Stomach (tissue), 4 donors: ENCODE measurements around the gene GNG14.

Experiments used
- POLR2A ChIP-seq, 4 donors: fragments of 450-650 bp; IDR thresholded peaks; one replicate each; pipeline ENCODE4 v1.6.1; 2016; ENCODE audit warnings: antibody characterized with exemption in 4 of 4, control low read depth in 2 of 4, mild to moderate bottlenecking in 1 of 4, moderate library complexity in 1 of 4
- POLR2AphosphoS5 ChIP-seq, 3 donors: sonication (generic); formaldehyde crosslinking; IDR thresholded peaks; one replicate each; pipeline ENCODE4 v1.6.1; 2016; ENCODE audit warnings: antibody characterized with exemption in 3 of 3
- TF ChIP-seq, protein P1 (sequence below), 7 experiments: fragments of 450-650 bp in 4 of 7; fragments of 200-600 bp in 3 of 7; sonication (generic) in 3 of 7; IDR thresholded peaks; one replicate each; pipeline ENCODE4 v1.5.1; 2016 to 2019; ENCODE audit warnings: antibody characterized with exemption in 7 of 7, control low read depth in 2 of 7, mild to moderate bottlenecking in 1 of 7

DNA sequence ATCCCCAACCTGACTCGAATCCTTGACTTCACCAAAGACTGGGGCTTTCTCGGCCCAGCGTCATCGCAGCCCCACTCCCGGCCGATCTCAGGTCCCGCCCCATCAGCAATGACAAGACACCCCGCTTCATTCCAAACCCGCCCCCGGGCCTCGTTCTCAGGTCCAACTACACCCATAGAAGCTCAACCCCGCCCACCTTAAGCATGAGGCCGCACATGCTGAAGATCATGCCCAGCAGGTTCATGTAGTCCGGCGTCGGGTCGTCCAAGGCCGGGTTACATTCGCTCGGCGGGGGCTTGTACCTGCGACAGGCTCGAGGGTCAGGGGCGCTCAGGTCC is 18.9 kb upstream of the GNG14 start:
- TF ChIP-seq, protein P1, sequence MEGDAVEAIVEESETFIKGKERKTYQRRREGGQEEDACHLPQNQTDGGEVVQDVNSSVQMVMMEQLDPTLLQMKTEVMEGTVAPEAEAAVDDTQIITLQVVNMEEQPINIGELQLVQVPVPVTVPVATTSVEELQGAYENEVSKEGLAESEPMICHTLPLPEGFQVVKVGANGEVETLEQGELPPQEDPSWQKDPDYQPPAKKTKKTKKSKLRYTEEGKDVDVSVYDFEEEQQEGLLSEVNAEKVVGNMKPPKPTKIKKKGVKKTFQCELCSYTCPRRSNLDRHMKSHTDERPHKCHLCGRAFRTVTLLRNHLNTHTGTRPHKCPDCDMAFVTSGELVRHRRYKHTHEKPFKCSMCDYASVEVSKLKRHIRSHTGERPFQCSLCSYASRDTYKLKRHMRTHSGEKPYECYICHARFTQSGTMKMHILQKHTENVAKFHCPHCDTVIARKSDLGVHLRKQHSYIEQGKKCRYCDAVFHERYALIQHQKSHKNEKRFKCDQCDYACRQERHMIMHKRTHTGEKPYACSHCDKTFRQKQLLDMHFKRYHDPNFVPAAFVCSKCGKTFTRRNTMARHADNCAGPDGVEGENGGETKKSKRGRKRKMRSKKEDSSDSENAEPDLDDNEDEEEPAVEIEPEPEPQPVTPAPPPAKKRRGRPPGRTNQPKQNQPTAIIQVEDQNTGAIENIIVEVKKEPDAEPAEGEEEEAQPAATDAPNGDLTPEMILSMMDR (IDR thresholded peaks at IDR 0.05): no peak
- TF ChIP-seq POLR2A (IDR thresholded peaks at IDR 0.05): no peak
- TF ChIP-seq POLR2AphosphoS5 (IDR thresholded peaks at IDR 0.05): no peak
